ENCODE data around the gene PCDHGC5. TPM values are rescaled to one million over a fixed set of nuclear protein-coding genes. Genes with fewer than 3 reads are reported as not detected.

PCDHGC5 gene
- total and polyA plus RNA-seq, 2 donors from 2014 or later = 1.4 TPM; not detected in 1

GRCh38 chr5:141515946-141516671 is 27.2 kb downstream of the PCDHGC5 start:
- FAIRE-seq = no peak
- TF ChIP-seq CTCF (IDR thresholded peaks at IDR 0.05; ENCODE audit: borderline replicate concordance, extremely low read depth, insufficient read depth) = no peak
- intact Hi-C loops (cut with DNase I) = no loop called here

GRCh38 chr5:141516672-141517025 is 27.8 kb downstream of the PCDHGC5 start:
- Histone ChIP-seq H3K9ac (ENCODE audit: low read length in 3 of 3) (no peak overlapping the region), H3K27me3 (ENCODE audit: control insufficient read depth, insufficient read depth, low read length) (no peaks in the 10 kb centered on the region), H3K9me3 (ENCODE audit: control insufficient read depth in 2 of 3, insufficient read depth in 1 of 3, low read length in 3 of 3) (no peaks in the 10 kb centered on the region), H3K27ac (ENCODE audit: low read depth in 2 of 2, low read length in 2 of 2) (no peak overlapping the region), H3K4me1 (ENCODE audit: control insufficient read depth in 2 of 3, insufficient read depth in 2 of 3, low read depth in 1 of 3, low read length in 3 of 3) (peaks cover 7 to 9% (median 7%) of the 10 kb centered on the region in 3 donors), H3K36me3 (ENCODE audit: control insufficient read depth in 2 of 3, insufficient read depth in 3 of 3, low read length in 3 of 3) (peaks cover 6 to 33% (median 17%) of the 10 kb centered on the region in 3 donors), H3K4me3 (ENCODE audit: low read length in 3 of 3) (no peak overlapping the region)
- FAIRE-seq (no peak), DNase-seq (peak in 2 of 5 donors; percentile 31 to 84)
- TF ChIP-seq CTCF (IDR thresholded peaks at IDR 0.05; ENCODE audit: borderline replicate concordance, extremely low read depth, insufficient read depth) = no peak
- intact Hi-C loops (cut with DNase I) = no loop called here

More at GRCh38 chr5:141515946-141516671, 27.2 kb downstream of the PCDHGC5 start:
- H3K36me3 ChIP-seq (ENCODE audit: control insufficient read depth in 2 of 3, insufficient read depth in 3 of 3, low read length in 3 of 3) = peaks cover 10 to 33% (median 17%) of the 10 kb centered on the region in 3 donors
- H3K4me1 ChIP-seq (ENCODE audit: control insufficient read depth in 2 of 3, insufficient read depth in 2 of 3, low read depth in 1 of 3, low read length in 3 of 3) = peaks cover 7 to 9% (median 7%) of the 10 kb centered on the region in 3 donors
- peak in 2 of 5 donors; percentile 45 to 54 for DNase-seq
- H3K27me3 ChIP-seq (ENCODE audit: control insufficient read depth, insufficient read depth, low read length) = no peaks in the 10 kb centered on the region
- no peak overlapping the region for H3K27ac ChIP-seq (ENCODE audit: low read depth in 2 of 2, low read length in 2 of 2)
- no peak overlapping the region for H3K4me3 ChIP-seq (ENCODE audit: low read length in 3 of 3)
- H3K9me3 ChIP-seq (ENCODE audit: control insufficient read depth in 2 of 3, insufficient read depth in 1 of 3, low read length in 3 of 3) = no peaks in the 10 kb centered on the region
- H3K9ac ChIP-seq (ENCODE audit: low read length in 3 of 3) = no peak overlapping the region

GRCh38 chr5:141517312-141517711 is 28.4 kb downstream of the PCDHGC5 start:
- TF ChIP-seq CTCF (IDR thresholded peaks at IDR 0.05; ENCODE audit: borderline replicate concordance, extremely low read depth, insufficient read depth) = no peak
- no peak for FAIRE-seq
- intact Hi-C loops (cut with DNase I) = no loop called here
- peaks cover 7 to 9% (median 7%) of the 10 kb centered on the region in 3 donors for H3K4me1 ChIP-seq (ENCODE audit: control insufficient read depth in 2 of 3, insufficient read depth in 2 of 3, low read depth in 1 of 3, low read length in 3 of 3)
- H3K9me3 ChIP-seq (ENCODE audit: control insufficient read depth in 2 of 3, insufficient read depth in 1 of 3, low read length in 3 of 3) = no peaks in the 10 kb centered on the region
- peaks cover 5 to 39% (median 18%) of the 10 kb centered on the region in 3 donors for H3K36me3 ChIP-seq (ENCODE audit: control insufficient read depth in 2 of 3, insufficient read depth in 3 of 3, low read length in 3 of 3)
- no peak overlapping the region for H3K4me3 ChIP-seq (ENCODE audit: low read length in 3 of 3)
- DNase-seq = peak in 1 of 5 donors; percentile 7
- H3K9ac ChIP-seq (ENCODE audit: low read length in 3 of 3) = no peak overlapping the region
- H3K27me3 ChIP-seq (ENCODE audit: control insufficient read depth, insufficient read depth, low read length) = no peaks in the 10 kb centered on the region
- no peak overlapping the region for H3K27ac ChIP-seq (ENCODE audit: low read depth in 2 of 2, low read length in 2 of 2)

All from kidney (tissue), 14 donors.